Heart left ventricle (tissue), 16 donors: ENCODE measurements around the gene CLDN25. TPM values are rescaled to one million over a fixed set of nuclear protein-coding genes. Genes with fewer than 3 reads are reported as not detected.

Experiments used
- ATAC-seq, 4 donors: fragments of 200-7000 bp; cut with Tn5 transposase; one replicate each; pipeline ENCODE4 v1.9.1; 2020 to 2022; ENCODE audit warnings: moderate library complexity in 4 of 4, mild to moderate bottlenecking in 3 of 4, moderate number of reproducible peaks in 1 of 4
- DNase-seq, 5 donors: peaks; one replicate each; pipeline ENCODE4 v3.0.0-alpha.2; 2020
- H3K27ac ChIP-seq, 12 donors: fragments of 200-600 bp; sonication (generic) in 4 of 12; one replicate each; pipeline versions ENCODE4 v1.5.0 to v1.8.0; 2016 to 2022; ENCODE audit warnings: mild to moderate bottlenecking in 2 of 12
- H3K27me3 ChIP-seq, 9 donors: fragments of 200-600 bp; sonication (generic) in 2 of 9; one replicate each; pipeline versions ENCODE4 v1.5.1 to v1.8.0; 2016 to 2022; ENCODE audit warnings: mild to moderate bottlenecking in 3 of 9
- H3K36me3 ChIP-seq, 9 donors: fragments of 200-600 bp; sonication (generic) in 2 of 9; one replicate each; pipeline versions ENCODE4 v1.5.0 to v1.8.0; 2018 to 2022; ENCODE audit warnings: mild to moderate bottlenecking in 2 of 9
- H3K4me1 ChIP-seq, 12 donors: fragments of 200-600 bp; sonication (generic) in 4 of 12; one replicate each; pipeline versions ENCODE4 v1.5.0 to v1.8.0; 2016 to 2022; ENCODE audit warnings: mild to moderate bottlenecking in 3 of 12
- H3K4me3 ChIP-seq, 12 donors: fragments of 200-600 bp; sonication (generic) in 4 of 12; one replicate each; pipeline versions ENCODE4 v1.5.0 to v1.8.0; 2017 to 2022; ENCODE audit warnings: mild to moderate bottlenecking in 9 of 12, moderate library complexity in 4 of 12
- H3K9me3 ChIP-seq, 12 donors: fragments of 200-600 bp; sonication (generic) in 4 of 12; one replicate each; pipeline versions ENCODE4 v1.5.0 to v1.8.0; 2016 to 2022; ENCODE audit warnings: mild to moderate bottlenecking in 1 of 12
- CTCF ChIP-seq, 12 donors: fragments of 200-600 bp; sonication (generic) in 4 of 12; IDR thresholded peaks; one replicate each; pipeline versions ENCODE4 v1.5.0 to v1.8.0; 2018 to 2022; ENCODE audit warnings: antibody characterized with exemption in 12 of 12, mild to moderate bottlenecking in 5 of 12
- POLR2A ChIP-seq, 2 donors: fragments of 450-650 bp; IDR thresholded peaks; one replicate each; pipeline ENCODE4 v1.6.1; 2017; ENCODE audit warnings: antibody characterized with exemption in 2 of 2, mild to moderate bottlenecking in 2 of 2, moderate library complexity in 2 of 2
- WGBS, 4 donors: extraction: QIAGEN DNeasy Blood & Tissue Kit in 2 of 4; methylation state at CpG; one replicate each; pipeline versions ENCODE4 v1.1.5 to v1.1.7; 2013 to 2018; 5-methylcytosine and 5-hydroxymethylcytosine counted together
- intact Hi-C, 10 donors: fragments of 100-400 bp; cut with DNase I; formaldehyde crosslinking; loops; one replicate each; pipeline versions ENCODE4 v1.11.1 to v1.14.2; 2022
- polyA plus RNA-seq, 2 donors: library from polyadenylated mRNA; stranded (reverse); fragments of 200-250 nt; gene quantifications; one replicate each; pipeline ENCODE4 v1.2.3, GENCODE V29; 2013
- total RNA-seq, 9 donors: library from RNA; depleted of rRNA in 2 of 9; stranded (reverse); fragments of >200 nt in 2 of 9; fragmentation: NEBNext Ultra II Directional in 3 of 9; extraction: Animal tissue kit (Norgen Biotek cat#: 25700) in 3 of 9; gene quantifications; one replicate each; pipeline versions ENCODE4 v1.1.0 to v1.2.4, GENCODE V29; 2016 to 2023
- donor health status: ischemic (EF 13 %, LVEDD 7.1; RV severe dilation, severe dysfunction).
- donor health status: healthy with polysubstance abuse.
- donor health status: DM: no; HTN: yes; CAD: no.
- donor health status: DM: no; HTN: no; CAD: no.
- donor health status: ischemic (EF 25% LVEDD 6.9; RV normal size, moderate dysfunction).
- donor health status: ischemic (EF 25% LVEDD 5.7; RV mildly dilated, moderate dysfunction).
- donor health status: healthy.
- donor health status: DM: yes; HTN: yes; CAD: no.
- donor health status: ischemic (EF 35%, LVEDD 5.7; RV mildly dilated, moderate dysfunction).
- donor health status: nonischemic (EF 11% LVEDD 7.7; RV severe dilation, severe dysfunction).
- donor health status: DM: yes; HTN: yes; CAD: no.
- donor health status: PGD.
- donor health status: ischemic (EF 29% LVEDD 5.4; RV normal size, mild dysfunction).
- donor health status: nonischemic (EF 23%, LVEDD 6.1; RV moderate dilation, normal function).

The CLDN25 gene
- total and polyA plus RNA-seq, 11 donors, result not detected

DNA sequence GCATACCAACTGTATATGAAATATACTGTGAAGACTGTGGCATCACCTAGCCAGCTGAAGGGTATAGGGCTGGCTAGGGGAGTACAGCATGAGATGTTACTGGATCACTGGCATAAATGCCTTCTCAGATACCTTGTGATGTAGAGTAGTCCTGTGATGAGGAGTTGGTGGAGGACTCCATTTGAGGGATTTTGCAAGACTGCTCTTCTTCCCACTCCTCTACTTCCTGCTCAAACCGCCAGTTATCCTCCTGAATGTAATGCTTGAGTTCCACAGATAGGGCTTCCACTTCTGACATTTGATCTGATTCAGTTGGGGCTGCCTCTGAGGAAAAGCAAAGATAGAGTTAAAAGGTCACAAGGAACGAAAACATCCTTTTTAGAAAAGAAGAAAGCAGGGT lies 29.3 kb downstream of the CLDN25 start:
- no peaks in the 10 kb centered on the region for H3K27me3 ChIP-seq
- peaks cover 0 to 2% (median 0%) of the 10 kb centered on the region in 12 donors for H3K4me1 ChIP-seq
- intact Hi-C loops, result loop anchor here in 1 of 10 donors (10.0 kb wide), 1 partner anchor 456 kb away; no protein-coding TSS in a partner anchor
- TF ChIP-seq CTCF (IDR thresholded peaks at IDR 0.05) (no peak), POLR2A (IDR thresholded peaks at IDR 0.05) (no peak)
- WGBS, 4 donors, result 42 to 48% (median 45%) methylated on average over 2 of the region's 2 CpGs
- ATAC-seq (no peak), DNase-seq (no peak)
- no peak overlapping the region for H3K27ac ChIP-seq
- H3K4me3 ChIP-seq, result no peak overlapping the region
- peaks cover 0 to 100% (median 83%) of the 10 kb centered on the region in 9 donors for H3K36me3 ChIP-seq
- no peaks in the 10 kb centered on the region for H3K9me3 ChIP-seq

GRCh38 chr11:113814181-113814580 lies 34.6 kb downstream of the CLDN25 start:
- intact Hi-C loops, result no loop called here
- no peak for DNase-seq
- Histone ChIP-seq H3K27me3 (no peaks in the 10 kb centered on the region), H3K4me3 (no peak overlapping the region), H3K9me3 (no peaks in the 10 kb centered on the region), H3K36me3 (peaks cover 0 to 98% (median 62%) of the 10 kb centered on the region in 9 donors), H3K4me1 (peaks cover 0 to 3% (median 0%) of the 10 kb centered on the region in 12 donors), H3K27ac (no peak overlapping the region)
- no peak for ATAC-seq
- no peak for TF ChIP-seq POLR2A (IDR thresholded peaks at IDR 0.05)
- TF ChIP-seq CTCF (IDR thresholded peaks at IDR 0.05), result no peak

DNA sequence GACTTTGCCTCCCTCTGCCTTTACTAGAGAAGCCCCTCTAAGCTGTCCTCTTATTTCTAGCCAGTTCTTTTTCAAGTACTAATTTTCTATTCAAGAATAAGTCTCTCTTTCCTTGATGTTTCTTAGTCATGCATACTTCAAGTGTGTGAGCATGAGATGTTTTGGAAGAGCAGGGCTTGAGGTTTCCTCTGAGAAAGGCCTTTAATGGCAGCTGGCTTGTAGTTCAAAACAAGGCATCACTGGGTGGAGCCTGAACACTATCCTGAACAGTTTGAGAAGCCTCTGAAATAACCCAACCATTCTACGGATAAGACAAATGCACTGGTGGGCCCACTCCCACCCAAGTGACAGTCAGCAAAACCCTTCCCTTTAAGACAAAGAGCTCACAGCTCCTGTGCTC lies 37.6 kb downstream of the CLDN25 start:
- peaks cover 0 to 3% (median 0%) of the 10 kb centered on the region in 12 donors for H3K4me1 ChIP-seq
- no peak overlapping the region for H3K4me3 ChIP-seq
- WGBS, 4 donors, result 83 to 93% (median 86%) methylated on average over 1 of the region's 1 CpG
- H3K27me3 ChIP-seq, result no peaks in the 10 kb centered on the region
- no peak for ATAC-seq
- H3K36me3 ChIP-seq, result peaks cover 0 to 98% (median 64%) of the 10 kb centered on the region in 9 donors
- H3K27ac ChIP-seq, result no peak overlapping the region
- no peak for DNase-seq
- intact Hi-C loops, result no loop called here
- no peaks in the 10 kb centered on the region for H3K9me3 ChIP-seq
- no peak for TF ChIP-seq CTCF (IDR thresholded peaks at IDR 0.05)
- TF ChIP-seq POLR2A (IDR thresholded peaks at IDR 0.05), result no peak

DNA sequence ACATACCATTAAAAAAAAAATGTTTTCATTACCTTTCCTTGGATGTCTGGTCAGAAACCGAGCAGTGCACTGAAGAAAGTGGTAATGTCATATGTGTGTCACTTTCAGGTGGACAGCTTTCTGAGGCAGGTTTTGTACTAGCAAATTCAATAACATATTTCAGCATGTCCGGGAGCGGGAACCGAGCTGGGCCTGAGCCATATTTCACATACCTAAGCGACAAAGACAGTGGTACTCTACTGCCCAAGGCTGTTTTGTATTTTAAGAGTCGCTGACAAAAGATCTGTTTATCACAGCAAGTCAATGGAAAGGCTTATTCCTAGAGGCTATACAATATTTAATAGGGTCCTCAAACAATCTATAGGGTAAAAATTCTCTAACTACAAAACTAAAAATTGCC lies 38.0 kb downstream of the CLDN25 start:
- intact Hi-C loops, result no loop called here
- Histone ChIP-seq H3K27me3 (no peaks in the 10 kb centered on the region), H3K4me3 (no peak overlapping the region), H3K9me3 (no peaks in the 10 kb centered on the region), H3K36me3 (peaks cover 0 to 98% (median 64%) of the 10 kb centered on the region in 9 donors), H3K27ac (no peak overlapping the region), H3K4me1 (peaks cover 0 to 3% (median 0%) of the 10 kb centered on the region in 12 donors)
- DNase-seq (no peak), ATAC-seq (no peak)
- TF ChIP-seq CTCF (IDR thresholded peaks at IDR 0.05) (no peak), POLR2A (IDR thresholded peaks at IDR 0.05) (no peak)
- WGBS, 4 donors, result 56 to 77% (median 74%) methylated on average over 6 of the region's 6 CpGs
